Osteocyte (in vitro differentiated cells): ENCODE results near the gene PDZD4. TPM values are rescaled to one million over a fixed set of nuclear protein-coding genes. Genes with fewer than 3 reads are reported as not detected.

ENCODE experiments used
- DNase-seq: peaks from one replicate; pipeline ENCODE4 v3.0.0; 2021; ENCODE audit warnings: mixed read lengths; ENCODE audit not compliant: unreplicated experiment; ENCODE audit errors: extremely low spot score
- H3K27ac Mint-ChIP-seq: one replicate; pipeline ENCODE4 v1.8.0; 2021; ENCODE audit warnings: mild to moderate bottlenecking, mixed read lengths; ENCODE audit not compliant: unreplicated experiment
- H3K27me3 Mint-ChIP-seq: one replicate; pipeline ENCODE4 v1.8.0; 2021; ENCODE audit warnings: mixed read lengths; ENCODE audit not compliant: unreplicated experiment
- H3K36me3 Mint-ChIP-seq: one replicate; pipeline ENCODE4 v1.8.0; 2021; ENCODE audit warnings: mixed read lengths; ENCODE audit not compliant: unreplicated experiment
- H3K4me1 Mint-ChIP-seq: one replicate; pipeline ENCODE4 v1.8.0; 2021; ENCODE audit warnings: mixed read lengths; ENCODE audit not compliant: unreplicated experiment
- H3K4me3 Mint-ChIP-seq: one replicate; pipeline ENCODE4 v1.8.0; 2021; ENCODE audit warnings: mild to moderate bottlenecking, moderate library complexity, mixed read lengths; ENCODE audit not compliant: unreplicated experiment
- H3K9me3 Mint-ChIP-seq: one replicate; pipeline ENCODE4 v1.8.0; 2021; ENCODE audit warnings: mixed read lengths; ENCODE audit not compliant: unreplicated experiment
- total RNA-seq: library from RNA; stranded (reverse); gene quantifications from 2 replicates; pipeline ENCODE4 v1.2.1, GENCODE V29; 2021
- TF ChIP-seq, protein P1 (sequence below): fragments of 200-600 bp; sonication (generic); IDR thresholded peaks from 2 replicates; pipeline ENCODE4 v1.5.0; 2021; ENCODE audit warnings: antibody characterized with exemption, mild to moderate bottlenecking, moderate library complexity

PDZD4 gene
- total RNA-seq, 1 donor from 2014 or later: 23.9 TPM

DNA sequence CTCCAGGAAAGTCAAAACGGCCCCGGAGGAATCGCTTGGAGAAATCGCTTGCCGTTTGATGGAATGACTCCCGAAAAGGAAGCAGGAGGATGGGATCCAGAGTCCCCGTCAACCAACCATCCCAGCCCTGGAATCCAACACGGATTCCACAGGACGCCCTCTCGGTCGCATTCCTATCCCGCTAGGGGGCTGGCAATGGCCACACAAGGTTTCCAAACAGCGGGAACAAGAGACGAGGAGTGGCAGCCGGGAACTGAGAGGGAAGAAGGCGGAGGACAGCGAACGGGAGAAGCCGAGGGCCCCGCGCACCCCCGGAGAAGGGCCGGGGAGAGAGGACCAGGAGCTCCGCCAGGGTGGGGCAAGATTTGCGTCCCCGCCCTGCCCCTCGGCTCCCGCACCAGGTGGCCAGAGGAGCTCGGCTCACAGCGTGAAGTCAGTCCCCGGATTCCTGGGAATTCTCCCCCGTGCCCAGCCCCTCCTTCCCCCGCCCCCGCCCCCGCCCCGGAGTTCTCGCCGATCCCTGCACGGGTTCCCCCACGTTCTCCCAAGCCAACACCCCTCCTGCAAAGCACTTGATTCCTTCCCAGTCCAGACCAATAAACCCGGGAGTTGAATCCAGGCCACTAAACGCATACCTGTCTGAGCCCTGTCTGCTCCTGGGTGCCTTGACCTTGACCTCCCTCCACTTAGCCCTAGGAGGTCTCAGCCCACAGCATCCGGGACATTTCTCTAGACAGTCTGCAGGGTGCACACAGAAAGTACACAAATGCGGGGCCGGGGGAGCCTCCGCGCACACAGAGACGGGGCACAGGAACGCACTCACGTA, 1.4 kb downstream of the PDZD4 start:
- H3K36me3 Mint-ChIP-seq: no peaks in the 10 kb centered on the region
- peak; percentile 84 for DNase-seq
- H3K4me3 Mint-ChIP-seq: peak overlapping the region; percentile 71
- TF ChIP-seq, protein P1, sequence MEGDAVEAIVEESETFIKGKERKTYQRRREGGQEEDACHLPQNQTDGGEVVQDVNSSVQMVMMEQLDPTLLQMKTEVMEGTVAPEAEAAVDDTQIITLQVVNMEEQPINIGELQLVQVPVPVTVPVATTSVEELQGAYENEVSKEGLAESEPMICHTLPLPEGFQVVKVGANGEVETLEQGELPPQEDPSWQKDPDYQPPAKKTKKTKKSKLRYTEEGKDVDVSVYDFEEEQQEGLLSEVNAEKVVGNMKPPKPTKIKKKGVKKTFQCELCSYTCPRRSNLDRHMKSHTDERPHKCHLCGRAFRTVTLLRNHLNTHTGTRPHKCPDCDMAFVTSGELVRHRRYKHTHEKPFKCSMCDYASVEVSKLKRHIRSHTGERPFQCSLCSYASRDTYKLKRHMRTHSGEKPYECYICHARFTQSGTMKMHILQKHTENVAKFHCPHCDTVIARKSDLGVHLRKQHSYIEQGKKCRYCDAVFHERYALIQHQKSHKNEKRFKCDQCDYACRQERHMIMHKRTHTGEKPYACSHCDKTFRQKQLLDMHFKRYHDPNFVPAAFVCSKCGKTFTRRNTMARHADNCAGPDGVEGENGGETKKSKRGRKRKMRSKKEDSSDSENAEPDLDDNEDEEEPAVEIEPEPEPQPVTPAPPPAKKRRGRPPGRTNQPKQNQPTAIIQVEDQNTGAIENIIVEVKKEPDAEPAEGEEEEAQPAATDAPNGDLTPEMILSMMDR: no peak
- H3K27me3 Mint-ChIP-seq: no peaks in the 10 kb centered on the region
- peak overlapping the region; percentile 59 for H3K27ac Mint-ChIP-seq
- peaks cover 11% of the 10 kb centered on the region for H3K9me3 Mint-ChIP-seq
- H3K4me1 Mint-ChIP-seq: peaks cover 7% of the 10 kb centered on the region

DNA sequence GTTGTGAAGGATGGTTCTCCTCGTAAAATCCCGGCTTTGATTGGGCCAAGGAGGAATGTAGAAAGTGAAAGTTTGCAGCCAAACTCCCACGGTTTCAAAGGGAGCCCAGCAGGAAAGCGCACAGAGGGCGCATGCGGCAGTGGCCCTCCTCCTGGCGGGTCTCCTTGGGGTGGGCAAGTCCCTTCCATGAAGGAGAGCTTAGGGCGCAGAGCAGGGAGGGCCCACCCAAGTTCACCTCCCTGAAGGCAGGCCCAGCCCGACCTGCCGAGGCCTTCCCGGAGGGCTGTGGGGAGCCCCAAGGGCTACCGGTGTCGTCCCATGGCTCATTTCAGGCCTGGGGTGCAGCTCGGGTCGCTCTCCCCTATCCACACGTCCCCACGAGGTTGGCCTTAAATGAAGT, 2.0 kb downstream of the PDZD4 start:
- Mint-ChIP-seq H3K9me3 (peaks cover 11% of the 10 kb centered on the region), H3K4me3 (peak overlapping the region; percentile 71), H3K4me1 (peaks cover 7% of the 10 kb centered on the region), H3K27ac (peak overlapping the region; percentile 34), H3K27me3 (no peaks in the 10 kb centered on the region), H3K36me3 (no peaks in the 10 kb centered on the region)
- DNase-seq: no peak
- TF ChIP-seq, protein P1: no peak

DNA sequence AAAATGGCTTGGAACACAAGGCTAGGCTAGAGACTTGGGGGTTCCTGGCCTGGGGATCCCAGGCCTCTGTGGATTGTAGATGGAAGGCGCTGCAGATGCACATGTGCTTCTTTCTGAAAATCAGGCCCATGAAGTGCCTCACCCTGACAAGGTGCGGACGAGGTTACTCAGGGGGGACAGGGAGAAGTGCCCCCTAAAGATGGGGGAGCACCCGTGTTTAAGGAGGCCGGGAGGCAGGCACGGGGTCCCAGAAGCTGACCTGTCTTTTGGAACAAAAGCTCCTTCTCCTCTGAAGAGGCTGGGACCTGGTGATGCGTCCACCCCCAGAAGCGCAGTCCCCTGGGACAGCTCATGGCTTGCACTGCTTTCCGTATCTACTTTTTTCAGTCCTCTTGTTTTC, 2.4 kb downstream of the PDZD4 start:
- H3K4me3 Mint-ChIP-seq: no peak overlapping the region
- DNase-seq: no peak
- peak overlapping the region; percentile 34 for H3K27ac Mint-ChIP-seq
- H3K4me1 Mint-ChIP-seq: peaks cover 7% of the 10 kb centered on the region
- H3K36me3 Mint-ChIP-seq: no peaks in the 10 kb centered on the region
- peaks cover 11% of the 10 kb centered on the region for H3K9me3 Mint-ChIP-seq
- no peaks in the 10 kb centered on the region for H3K27me3 Mint-ChIP-seq
- TF ChIP-seq, protein P1: no peak

DNA sequence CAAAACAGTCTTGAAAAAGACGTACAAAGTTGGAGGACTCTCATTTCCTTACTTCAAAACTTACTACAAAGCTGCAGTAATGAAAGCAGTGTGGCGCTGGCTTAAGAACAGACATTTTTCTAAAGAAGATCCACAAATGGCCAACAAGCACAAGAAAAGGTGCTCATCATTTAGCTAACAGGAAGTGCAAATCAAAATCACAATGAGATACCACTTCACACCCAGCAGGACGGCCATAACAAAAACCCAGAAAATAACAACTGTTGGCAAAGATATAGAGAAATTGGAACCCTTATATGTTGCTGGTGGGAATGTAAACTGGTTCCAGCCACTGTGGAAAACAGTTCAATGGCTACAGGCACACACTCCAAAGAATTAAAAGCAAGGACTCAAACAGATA, 3.3 kb downstream of the PDZD4 start:
- no peak overlapping the region for H3K4me3 Mint-ChIP-seq
- H3K4me1 Mint-ChIP-seq: peaks cover 7% of the 10 kb centered on the region
- TF ChIP-seq, protein P1: no peak
- DNase-seq: no peak
- H3K36me3 Mint-ChIP-seq: no peaks in the 10 kb centered on the region
- H3K9me3 Mint-ChIP-seq: peaks cover 11% of the 10 kb centered on the region
- no peak overlapping the region for H3K27ac Mint-ChIP-seq
- no peaks in the 10 kb centered on the region for H3K27me3 Mint-ChIP-seq

DNA sequence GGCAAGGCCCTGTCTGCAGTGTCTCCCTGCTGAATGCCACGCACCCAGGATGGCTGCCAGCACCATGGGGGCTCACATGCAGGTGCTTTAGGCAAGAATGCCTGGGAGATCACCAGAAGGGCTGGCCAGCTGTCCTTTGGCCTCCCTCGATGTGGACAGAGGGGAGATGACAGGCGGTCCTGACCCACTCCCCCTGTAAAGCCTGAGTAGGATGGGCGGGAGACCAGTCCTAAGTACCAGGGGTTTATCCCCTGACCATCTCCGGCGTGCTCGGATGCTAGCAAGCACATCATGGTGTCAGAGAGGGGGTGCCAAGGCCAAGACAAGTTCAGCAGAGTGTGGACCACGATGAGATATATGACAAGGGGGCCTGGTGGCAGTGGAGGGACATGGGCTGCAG, 5.3 kb downstream of the PDZD4 start:
- Mint-ChIP-seq H3K27me3 (no peaks in the 10 kb centered on the region), H3K9me3 (peaks cover 11% of the 10 kb centered on the region), H3K4me3 (no peak overlapping the region), H3K36me3 (no peaks in the 10 kb centered on the region), H3K4me1 (peaks cover 7% of the 10 kb centered on the region), H3K27ac (no peak overlapping the region)
- TF ChIP-seq, protein P1: no peak
- no peak for DNase-seq
